Uterus (tissue), 2 donors: ENCODE results near the gene ADAMTS14.

Source experiments
- CTCF ChIP-seq, 4 experiments: fragments of 200-600 bp in 2 of 4; fragments of 450-650 bp in 2 of 4; sonication (generic) in 2 of 4; IDR thresholded peaks; one replicate each; pipeline ENCODE4 v1.5.1; 2016 to 2019; ENCODE audit warnings: antibody characterized with exemption in 4 of 4, mild to moderate bottlenecking in 2 of 4, moderate library complexity in 1 of 4
- POLR2A ChIP-seq, 2 donors: fragments of 450-650 bp; IDR thresholded peaks; one replicate each; pipeline ENCODE4 v1.6.1; 2016; ENCODE audit warnings: antibody characterized with exemption in 2 of 2, mild to moderate bottlenecking in 1 of 2, moderate library complexity in 1 of 2

DNA sequence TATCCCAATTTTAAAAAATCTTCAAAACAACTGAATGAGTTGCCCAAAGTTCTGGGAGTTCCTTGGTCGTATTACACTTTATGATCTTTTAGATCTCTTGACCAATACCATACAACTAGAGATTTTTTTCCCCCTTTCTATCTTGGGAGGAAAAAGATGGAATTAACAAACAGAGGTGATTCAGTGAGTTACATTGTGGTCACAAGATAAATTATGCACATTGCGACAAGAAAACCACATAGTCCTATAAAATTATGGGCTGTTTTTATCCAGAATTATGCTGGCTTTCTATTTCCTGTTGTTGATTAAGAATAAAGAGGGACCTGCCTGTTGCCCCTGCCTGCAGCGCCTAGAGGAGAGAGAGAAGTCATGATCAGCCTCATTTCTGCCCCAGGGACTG lies 135.2 kb downstream of the ADAMTS14 start:
- TF ChIP-seq POLR2A (IDR thresholded peaks at IDR 0.05), result no peak
- no peak for TF ChIP-seq CTCF (IDR thresholded peaks at IDR 0.05)
